K562 (cell line): ENCODE measurements around the gene OPTN. TPM values are rescaled to one million over a fixed set of nuclear protein-coding genes. Genes with fewer than 3 reads are reported as not detected.

Source experiments
- ATAC-seq: fragments of 200-7000 bp; cut with Tn5 transposase; 3 replicates; pipeline ENCODE4 v1.9.1; 2020; ENCODE audit warnings: moderate library complexity
- BruUV-seq: library from RNA; stranded (reverse); fragments of 400-500 nt; replicated peaks from 2 replicates; lab custom pipeline; 2021; lab: Mats Ljungman, UMichigan
- CTCF ChIA-PET: fragments of 300-600 bp; formaldehyde crosslinking; extraction: SDS; loops from one replicate; lab custom pipeline; 2021; ENCODE audit warnings: low intra/inter-chr PET ratio; lab: Yijun Ruan, JAX
- POLR2A ChIA-PET: fragments of 300-600, 350-650 bp; sonication (Branson Sonifier 250); formaldehyde crosslinking; extraction: SDS; loops from one replicate; lab custom pipeline; 2021; ENCODE audit warnings: antibody characterized with exemption, inconsistent platforms; lab: Yijun Ruan, JAX
- DNase-seq, 4 experiments: peaks; one replicate each; pipeline versions ENCODE4 v3.0.0 to v3.0.0-alpha.2; 2011 to 2018; ENCODE audit warnings: low spot score in 3 of 4, mixed read lengths in 3 of 4; ENCODE audit errors: extremely low read depth in 1 of 4
- FAIRE-seq: peaks from 2 replicates; lab custom pipeline; 2011; peaks lifted over from hg19 to GRCh38; lab: Jason Lieb, UNC
- H2AFZ ChIP-seq: 2 replicates; pipeline ENCODE4 v1.6.0; 2011; ENCODE audit warnings: low read depth, low read length, control low read depth, inconsistent platforms
- H3K27ac ChIP-seq: fragments of 200-600 bp; 3 replicates; pipeline ENCODE4 v1.8.0; 2011; ENCODE audit warnings: low read depth, mild to moderate bottlenecking, control low read depth, inconsistent platforms, low read length, moderate library complexity, mixed read lengths; ENCODE audit errors: extremely low read depth
- H3K27me3 ChIP-seq, 2 experiments: fragments of 300-600 bp in 1 of 2; 2 replicates in 1 of 2; 3 replicates in 1 of 2; pipeline versions ENCODE4 v1.6.0 to v1.8.0; 2011; ENCODE audit warnings: inconsistent platforms in 2 of 2, low read length in 2 of 2, mild to moderate bottlenecking in 1 of 2, mixed read lengths in 1 of 2, moderate library complexity in 1 of 2; ENCODE audit not compliant: control insufficient read depth in 2 of 2, insufficient read depth in 2 of 2
- H3K36me3 ChIP-seq: fragments of 300-600 bp; 3 replicates; pipeline ENCODE4 v1.8.0; 2011; ENCODE audit warnings: mild to moderate bottlenecking, low read length, inconsistent platforms; ENCODE audit not compliant: control insufficient read depth, insufficient read depth
- H3K4me1 ChIP-seq, 2 experiments: fragments of 200-600 bp in 1 of 2; replicated peaks in 1 of 2; 2 replicates in 1 of 2; 3 replicates in 1 of 2; pipeline versions ENCODE4 v1.5.1 to v1.8.0; 2011; ENCODE audit warnings: inconsistent platforms in 2 of 2, low read length in 2 of 2, mild to moderate bottlenecking in 1 of 2, mixed read lengths in 1 of 2, moderate library complexity in 1 of 2; ENCODE audit not compliant: control insufficient read depth in 2 of 2, insufficient read depth in 2 of 2
- H3K4me2 ChIP-seq: 2 replicates; pipeline ENCODE4 v1.6.1; 2011; ENCODE audit warnings: low read length, control low read depth, inconsistent platforms, mixed read lengths; ENCODE audit not compliant: insufficient read depth
- H3K4me3 ChIP-seq: fragments of 200-600 bp; sonication (generic), shearing (Covaris generic); 2 replicates; pipeline ENCODE4 v1.5.1; 2016; ENCODE audit warnings: control low read depth, inconsistent platforms
- H3K79me2 ChIP-seq: fragments of 200-600 bp; 3 replicates; pipeline ENCODE4 v1.8.0; 2011; ENCODE audit warnings: low read length, inconsistent platforms; ENCODE audit not compliant: control insufficient read depth, insufficient read depth
- H3K9ac ChIP-seq, 2 experiments: 2 replicates each; pipeline versions ENCODE4 v1.6.0 to v1.6.1; 2011; ENCODE audit warnings: low read depth in 2 of 2, low read length in 2 of 2, control low read depth in 1 of 2, inconsistent platforms in 1 of 2, mild to moderate bottlenecking in 1 of 2, mixed read lengths in 1 of 2; ENCODE audit not compliant: insufficient read depth in 1 of 2
- H3K9me1 ChIP-seq: one replicate; pipeline ENCODE4 v1.6.0; 2011; ENCODE audit warnings: inconsistent platforms, mild to moderate bottlenecking, low read length, moderate library complexity; ENCODE audit not compliant: control insufficient read depth, insufficient read depth
- H3K9me3 ChIP-seq: replicated peaks from 2 replicates; pipeline ENCODE4 v1.5.1; 2011; ENCODE audit warnings: low read depth, low read length, inconsistent platforms; ENCODE audit not compliant: control insufficient read depth, insufficient read depth
- H4K20me1 ChIP-seq: replicated peaks from 2 replicates; pipeline ENCODE4 v1.6.1; 2011; ENCODE audit warnings: low read length, inconsistent platforms, mixed read lengths; ENCODE audit not compliant: control insufficient read depth, insufficient read depth
- BACH1 ChIP-seq: fragments of 200-800 bp; sonication (Bioruptor generic); IDR thresholded peaks from 2 replicates; pipeline ENCODE4 v1.6.1; 2016; ENCODE audit warnings: missing genetic modification characterization, missing compliant biosample characterization
- BRCA1 ChIP-seq, 2 experiments: fragments of 450-650 bp in 1 of 2; sonication (generic) in 1 of 2; formaldehyde crosslinking in 1 of 2; IDR thresholded peaks; 2 replicates each; pipeline versions ENCODE4 v1.5.0 to v1.6.1; 2017 to 2020; ENCODE audit warnings: mild to moderate bottlenecking in 1 of 2, missing genetic modification reagents in 1 of 2
- CC2D1A ChIP-seq: fragments of 450-650 bp; IDR thresholded peaks from 2 replicates; pipeline ENCODE4 v1.6.1; 2017; ENCODE audit warnings: mild to moderate bottlenecking
- NR3C1 ChIP-seq: sonication (generic); formaldehyde crosslinking; IDR thresholded peaks from 2 replicates; pipeline ENCODE4 v1.8.1; 2022; ENCODE audit warnings: missing genetic modification reagents
- PRDM10 ChIP-seq: fragments of 450-650 bp; IDR thresholded peaks from 2 replicates; pipeline ENCODE4 v1.6.1; 2018; ENCODE audit not compliant: partially characterized antibody
- SAP30 ChIP-seq: fragments of 200-600 bp; sonication (generic); IDR thresholded peaks from 2 replicates; pipeline ENCODE4 v1.6.1; 2012; ENCODE audit warnings: borderline replicate concordance, low read depth, mild to moderate bottlenecking, moderate library complexity, low read length, control low read depth, inconsistent platforms; ENCODE audit not compliant: insufficient read depth, poor library complexity, severe bottlenecking
- STAT5B ChIP-seq: fragments of 250-450 bp; sonication (Bioruptor Pico); IDR thresholded peaks from 2 replicates; pipeline ENCODE4 v1.8.0; 2021; ENCODE audit warnings: mild to moderate bottlenecking, inconsistent platforms
- TAF15 ChIP-seq: fragments of 200-400 bp; formaldehyde crosslinking; IDR thresholded peaks from 2 replicates; pipeline ENCODE4 v1.6.1; 2017; ENCODE audit warnings: mild to moderate bottlenecking, low read depth, low read length, moderate library complexity
- ZBTB7A ChIP-seq: IDR thresholded peaks from 2 replicates; pipeline ENCODE4 v1.6.1; 2011; ENCODE audit warnings: low read depth, mild to moderate bottlenecking, low read length, moderate library complexity, borderline replicate concordance; ENCODE audit not compliant: control insufficient read depth
- ZFP36 ChIP-seq: fragments of 150-350 bp; IDR thresholded peaks from 2 replicates; pipeline ENCODE4 v1.6.1; 2018; ENCODE audit warnings: low read length, low read depth; ENCODE audit not compliant: partially characterized antibody
- ZNF23 ChIP-seq: fragments of 250-450 bp; sonication (Bioruptor Pico); IDR thresholded peaks from 2 replicates; pipeline ENCODE4 v1.4.0; 2020; ENCODE audit warnings: mild to moderate bottlenecking
- ZNF311 ChIP-seq: fragments of 250-450 bp; sonication (Bioruptor Pico); IDR thresholded peaks from 2 replicates; pipeline ENCODE4 v1.4.0; 2020; ENCODE audit warnings: mild to moderate bottlenecking, moderate library complexity
- ZNF347 ChIP-seq: fragments of 450-650 bp; formaldehyde crosslinking; IDR thresholded peaks from 2 replicates; pipeline ENCODE4 v1.4.0; 2020; ENCODE audit warnings: low read depth, mild to moderate bottlenecking, moderate library complexity
- ZNF785 ChIP-seq: fragments of 250-450 bp; sonication (Bioruptor Pico); IDR thresholded peaks from 2 replicates; pipeline ENCODE4 v1.4.0; 2020; ENCODE audit warnings: mild to moderate bottlenecking
- WGBS: fragments of 100-300 bp; shearing (Covaris generic); methylation state at CpG from one replicate; pipeline ENCODE4 v1.1.6; 2016; ENCODE audit warnings: low coverage, mixed read lengths; ENCODE audit not compliant: insufficient coverage; ENCODE audit errors: missing lambda C conversion rate; 5-methylcytosine and 5-hydroxymethylcytosine counted together
- in situ Hi-C: fragments of 300-500 bp; cut with MboI; formaldehyde crosslinking; loops from 4 replicates; pipeline ENCODE4 v1.15.0; 2018; ENCODE audit warnings: inconsistent platforms, mixed read lengths
- intact Hi-C: fragments of 100-400 bp; cut with micrococcal nuclease; formaldehyde crosslinking; loops from 2 replicates; pipeline ENCODE4 v1.14.2; 2022
- polyA plus RNA-seq, 8 experiments: library from polyadenylated mRNA; depleted of rRNA in 4 of 8; stranded (reverse) in 5 of 8; unstranded in 3 of 8; fragments of >200 nt; fragmentation: Nextera tagmentation in 2 of 8; fragmentation: Illumina TruSeq in 1 of 8; extraction: Ambion mirVana in 2 of 8; extraction: Trizol in 1 of 8; gene quantifications; 2 replicates each; pipeline versions ENCODE4 v1.2.1 to v1.2.3, GENCODE V29; 2011 to 2014; ENCODE audit warnings: inconsistent platforms in 1 of 8, missing spikeins in 1 of 8
- total RNA-seq, 7 experiments: library from RNA; depleted of rRNA in 6 of 7; stranded (reverse); fragments of >200 nt in 6 of 7; fragmentation: Illumina TruSeq in 2 of 7; extraction: Trizol in 2 of 7; gene quantifications; 2 replicates each; pipeline versions ENCODE4 v1.2.1 to v1.2.3, GENCODE V29; 2011 to 2021; ENCODE audit warnings: low replicate concordance in 1 of 7
- TF ChIP-seq, protein P1 (sequence below): fragments of 250-450 bp; sonication (Bioruptor Pico); IDR thresholded peaks from 2 replicates; pipeline ENCODE4 v1.8.0; 2021; ENCODE audit warnings: borderline replicate concordance, mild to moderate bottlenecking, moderate library complexity; ENCODE audit not compliant: poor library complexity, severe bottlenecking

OPTN gene
- total and polyA plus RNA-seq, 9 of the 15 experiments (the other 6 are each of a cell fraction or from before 2014, with no cell fraction given) = 2.2 to 6.8 (median 5.0) TPM

DNA sequence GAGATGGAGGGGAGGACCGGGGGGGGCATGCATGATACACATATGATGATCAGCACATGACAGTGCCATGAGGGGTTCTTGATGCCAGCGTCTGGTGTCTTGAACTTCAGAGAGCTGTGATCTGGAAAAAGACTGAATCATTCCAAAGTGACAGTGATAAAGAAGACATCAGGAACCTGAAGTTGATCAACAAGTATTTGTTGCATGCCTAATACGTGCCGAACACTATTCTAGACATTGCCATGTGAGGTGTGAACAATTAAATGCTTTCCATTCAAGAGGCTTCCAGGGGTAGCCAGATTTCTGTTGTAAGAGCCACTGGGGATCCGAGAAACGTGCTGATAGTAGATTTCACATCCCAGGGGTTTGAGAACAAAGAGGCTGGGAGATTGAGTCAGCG, 67.6 kb downstream of the OPTN start:
- no TSS peak for BruUV-seq
- POLR2A ChIA-PET = no interaction called here
- DNase-seq (no peak), FAIRE-seq (no peak), ATAC-seq (no peak)
- 77% methylated on average over 7 of the region's 7 CpGs for WGBS
- H3K9me1 ChIP-seq = no peaks in the 10 kb centered on the region
- TF ChIP-seq ZNF347 (CRISPR knock-in tag) (no peak), ZNF785 (no peak), ZFP36 (no peak), NR3C1 (CRISPR knock-in tag) (no peak), TAF15 (no peak), SAP30 (no peak), STAT5B (CRISPR knock-in tag) (no peak), PRDM10 (no peak), ZBTB7A (no peak), BACH1 (tag) (no peak), ZNF311 (no peak), BRCA1 (IDR thresholded peaks at IDR 0.05) (no peak), BRCA1 (CRISPR knock-in tag; IDR thresholded peaks at IDR 0.05) (no peak), CC2D1A (no peak), ZNF23 (no peak)
- TF ChIP-seq, protein P1, sequence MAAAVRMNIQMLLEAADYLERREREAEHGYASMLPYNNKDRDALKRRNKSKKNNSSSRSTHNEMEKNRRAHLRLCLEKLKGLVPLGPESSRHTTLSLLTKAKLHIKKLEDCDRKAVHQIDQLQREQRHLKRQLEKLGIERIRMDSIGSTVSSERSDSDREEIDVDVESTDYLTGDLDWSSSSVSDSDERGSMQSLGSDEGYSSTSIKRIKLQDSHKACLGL (CRISPR knock-in tag) = no peak
- peaks cover 89% of the 10 kb centered on the region for H3K36me3 ChIP-seq
- in situ Hi-C loops (no loop called here), intact Hi-C loops (loop anchor here (10.0 kb wide), 1 partner anchor 107 kb away; no protein-coding TSS in a partner anchor)
- H4K20me1 ChIP-seq = no peaks in the 10 kb centered on the region
- peaks cover 33% of the 10 kb centered on the region for H3K79me2 ChIP-seq
- H2AFZ ChIP-seq = no peak overlapping the region
- no peaks in the 10 kb centered on the region for H3K9me3 ChIP-seq
- H3K4me1 ChIP-seq = peaks cover 0 to 5% of the 10 kb centered on the region in 2 experiments; a peak in 3 of 5 replicates
- H3K4me3 ChIP-seq = no peak overlapping the region
- no peak overlapping the region for H3K27ac ChIP-seq
- H3K4me2 ChIP-seq = no peak overlapping the region
- CTCF ChIA-PET = no interaction called here
- no peaks in the 10 kb centered on the region for H3K27me3 ChIP-seq
- no peak overlapping the region for H3K9ac ChIP-seq
